Neural crest cell (in vitro differentiated cells): ENCODE measurements around the gene IL22RA2. TPM values are rescaled to one million over a fixed set of nuclear protein-coding genes. Genes with fewer than 3 reads are reported as not detected.

ENCODE experiments used
- DNase-seq: peaks from one replicate; pipeline ENCODE4 v3.0.0; 2021; ENCODE audit warnings: low read depth, mixed read lengths, low spot score
- H3K27ac Mint-ChIP-seq: one replicate; pipeline ENCODE4 v1.8.0; 2021; ENCODE audit warnings: mild to moderate bottlenecking, mixed read lengths; ENCODE audit not compliant: unreplicated experiment
- H3K27me3 Mint-ChIP-seq: 2 replicates; pipeline ENCODE4 v1.8.0; 2021; ENCODE audit warnings: low read depth, mild to moderate bottlenecking, mixed read lengths
- H3K36me3 Mint-ChIP-seq: 2 replicates; pipeline ENCODE4 v1.8.0; 2021; ENCODE audit warnings: low read depth, mild to moderate bottlenecking, mixed read lengths
- H3K4me1 Mint-ChIP-seq: 2 replicates; pipeline ENCODE4 v1.8.0; 2021; ENCODE audit warnings: mixed read lengths
- H3K4me3 Mint-ChIP-seq: one replicate; pipeline ENCODE4 v1.8.0; 2021; ENCODE audit warnings: mild to moderate bottlenecking, mixed read lengths
- H3K9me3 Mint-ChIP-seq: 2 replicates; pipeline ENCODE4 v1.8.0; 2021; ENCODE audit warnings: mixed read lengths
- CTCF ChIP-seq: fragments of 200-600 bp; sonication (generic); conservative IDR thresholded peaks from 2 replicates; pipeline ENCODE4 v1.5.0; 2021; ENCODE audit warnings: antibody characterized with exemption, mild to moderate bottlenecking
- total RNA-seq: library from RNA; stranded (reverse); gene quantifications from 2 replicates; pipeline ENCODE4 v1.2.1, GENCODE V29; 2021

Gene IL22RA2
- total RNA-seq, 1 donor from 2014 or later: not detected

DNA sequence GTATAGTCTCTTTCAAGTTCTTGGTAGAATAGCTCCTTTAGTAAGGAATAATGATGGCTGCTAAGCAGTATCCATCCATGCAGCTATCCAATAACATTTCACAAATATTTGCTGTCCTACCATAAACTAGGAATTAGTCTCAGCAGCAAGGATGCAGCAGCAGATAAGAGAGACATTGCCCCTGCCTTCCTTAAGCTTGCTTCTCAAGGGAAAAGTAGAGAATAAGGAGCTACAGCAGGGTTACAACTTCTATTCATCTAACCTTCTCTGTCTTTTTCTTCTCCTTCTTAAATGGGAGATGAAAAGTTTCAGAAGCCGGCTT lies 2.4 kb downstream of the IL22RA2 start:
- no peak for DNase-seq
- Mint-ChIP-seq H3K27ac (no peak overlapping the region), H3K4me3 (no peak overlapping the region), H3K27me3 (no peaks in the 10 kb centered on the region), H3K36me3 (peaks cover 3% of the 10 kb centered on the region), H3K9me3 (peaks cover 9% of the 10 kb centered on the region), H3K4me1 (no peaks in the 10 kb centered on the region)
- TF ChIP-seq CTCF: no peak

- peaks cover 9% of the 10 kb centered on the region for H3K9me3 Mint-ChIP-seq
- peaks cover 3% of the 10 kb centered on the region for H3K36me3 Mint-ChIP-seq
- no peak overlapping the region for H3K27ac Mint-ChIP-seq
- H3K27me3 Mint-ChIP-seq: no peaks in the 10 kb centered on the region
- no peak for TF ChIP-seq CTCF
- no peak for DNase-seq
- no peak overlapping the region for H3K4me3 Mint-ChIP-seq
- H3K4me1 Mint-ChIP-seq: no peaks in the 10 kb centered on the region
Measured at GRCh38 chr6:137170266-137171052, 3.0 kb downstream of the IL22RA2 start.

- H3K36me3 Mint-ChIP-seq: peaks cover 5% of the 10 kb centered on the region
Measured at GRCh38 chr6:137167702-137168377, 5.6 kb downstream of the IL22RA2 start.

DNA sequence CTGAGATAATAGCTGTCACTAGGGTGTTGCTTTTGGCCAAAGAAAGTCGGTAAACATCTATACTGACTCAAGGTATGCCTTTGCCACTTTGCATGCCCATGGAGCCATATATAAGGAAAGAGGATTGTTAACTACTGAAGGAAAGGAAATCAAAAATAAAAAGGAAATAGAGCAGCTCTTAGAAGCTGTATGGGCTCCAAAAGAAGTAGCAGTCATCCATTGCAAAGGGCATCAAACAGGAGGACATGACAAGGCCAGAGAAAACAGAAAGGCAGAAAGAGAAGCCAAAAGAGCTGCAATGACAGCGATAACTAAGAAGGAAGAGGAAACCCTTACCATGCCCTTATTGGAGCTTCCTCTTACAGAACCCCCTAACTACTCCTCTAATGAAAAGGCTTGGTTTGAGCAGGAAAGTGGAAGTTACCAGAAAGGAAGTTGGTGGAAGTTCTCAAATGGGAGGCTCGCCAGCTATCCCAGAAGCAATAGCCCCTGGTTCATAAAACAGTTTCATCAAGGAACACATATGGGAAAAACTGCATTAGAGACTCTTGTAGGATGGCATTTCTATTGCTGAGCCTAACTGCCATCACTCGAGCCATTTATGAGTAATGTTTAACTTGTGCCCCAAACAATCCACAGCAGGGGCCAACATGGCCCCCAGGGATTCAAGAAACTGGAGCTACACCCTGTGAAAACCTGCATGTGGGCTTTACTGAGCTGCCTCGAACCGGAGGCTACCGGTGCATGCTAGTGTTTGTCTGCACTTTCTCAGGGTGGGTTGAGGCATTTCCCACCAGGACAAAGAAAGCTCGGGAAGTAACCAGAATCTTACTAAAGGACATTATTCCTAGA lies 7.0 kb downstream of the IL22RA2 start:
- no peak for DNase-seq
- H3K4me3 Mint-ChIP-seq: no peak overlapping the region
- H3K4me1 Mint-ChIP-seq: no peaks in the 10 kb centered on the region
- H3K9me3 Mint-ChIP-seq: peaks cover 18% of the 10 kb centered on the region
- H3K27ac Mint-ChIP-seq: no peak overlapping the region
- H3K36me3 Mint-ChIP-seq: peaks cover 6% of the 10 kb centered on the region
- H3K27me3 Mint-ChIP-seq: peaks cover under 1% of the 10 kb centered on the region
- TF ChIP-seq CTCF: no peak

More at GRCh38 chr6:137167702-137168377, 5.6 kb downstream of the IL22RA2 start:
- Mint-ChIP-seq H3K4me1 (no peaks in the 10 kb centered on the region), H3K9me3 (peaks cover 14% of the 10 kb centered on the region), H3K4me3 (no peak overlapping the region), H3K27ac (no peak overlapping the region), H3K27me3 (no peaks in the 10 kb centered on the region)
- no peak for DNase-seq
- no peak for TF ChIP-seq CTCF

- no peak for DNase-seq
- Mint-ChIP-seq H3K4me3 (no peak overlapping the region), H3K27ac (peak overlapping the region; percentile 85), H3K36me3 (peaks cover 7% of the 10 kb centered on the region), H3K27me3 (peaks cover 6% of the 10 kb centered on the region), H3K4me1 (no peaks in the 10 kb centered on the region), H3K9me3 (peaks cover 17% of the 10 kb centered on the region)
- TF ChIP-seq CTCF: no peak
Measured at GRCh38 chr6:137165375-137166246, 7.8 kb downstream of the IL22RA2 start.
